GM12878 (cell line): ENCODE data around the gene TMEM35B. TPM values are rescaled to one million over a fixed set of nuclear protein-coding genes. Genes with fewer than 3 reads are reported as not detected.

ENCODE experiments used
- ATAC-seq: fragments of 200-7000 bp; cut with Tn5 transposase; 3 replicates; pipeline ENCODE4 v1.9.1; 2020; ENCODE audit warnings: mild to moderate bottlenecking, moderate library complexity
- BruUV-seq: library from RNA; stranded (reverse); fragments of 400-500 nt; replicated peaks from 2 replicates; lab custom pipeline; 2021; lab: Mats Ljungman, UMichigan
- CTCF ChIA-PET: fragments of 300-600 bp; sonication (Branson Sonifier 250); formaldehyde crosslinking; extraction: SDS; loops from one replicate; lab custom pipeline; 2021; ENCODE audit warnings: inconsistent platforms; lab: Yijun Ruan, JAX
- POLR2A ChIA-PET: fragments of 350-600 bp; formaldehyde crosslinking; extraction: SDS; loops from one replicate; lab custom pipeline; 2021; ENCODE audit warnings: inconsistent platforms; lab: Charles Lee
- RAD21 ChIA-PET: fragments of 300-600 bp; sonication (Branson Sonifier 250); formaldehyde crosslinking; loops from one replicate; lab custom pipeline; 2023; ENCODE audit warnings: antibody characterized with exemption; ENCODE audit not compliant: unreplicated experiment; lab: Charles Lee
- SMC1A ChIA-PET: fragments of 300-600 bp; sonication (Branson Sonifier 250); formaldehyde crosslinking; loops from one replicate; lab custom pipeline; 2023; ENCODE audit not compliant: unreplicated experiment, uncharacterized antibody; lab: Charles Lee
- DNase-seq: peaks from one replicate; pipeline ENCODE4 v3.0.0-alpha.2; 2011; ENCODE audit warnings: low read depth, low spot score
- FAIRE-seq: peaks from 3 replicates; lab custom pipeline; 2011; peaks lifted over from hg19 to GRCh38; lab: Jason Lieb, UNC
- H2AFZ ChIP-seq: 2 replicates; pipeline ENCODE4 v1.6.0; 2011; ENCODE audit warnings: low read depth, low read length, control low read depth; ENCODE audit not compliant: control insufficient read depth
- H3K27ac ChIP-seq: 2 replicates; pipeline ENCODE4 v1.5.1; 2011; ENCODE audit warnings: control low read depth; ENCODE audit not compliant: control insufficient read depth, insufficient read depth
- H3K27me3 ChIP-seq, 2 experiments: replicated peaks in 1 of 2; 2 replicates each; pipeline versions ENCODE4 v1.6.0 to v1.6.1; 2011; ENCODE audit warnings: low read length in 1 of 2; ENCODE audit not compliant: control insufficient read depth in 2 of 2, insufficient read depth in 2 of 2
- H3K36me3 ChIP-seq, 2 experiments: 2 replicates each; pipeline ENCODE4 v1.5.1; 2011; ENCODE audit warnings: low read length in 1 of 2; ENCODE audit not compliant: control insufficient read depth in 2 of 2, insufficient read depth in 2 of 2
- H3K4me1 ChIP-seq: 2 replicates; pipeline ENCODE4 v1.6.1; 2011; ENCODE audit warnings: mild to moderate bottlenecking, low read length, moderate library complexity, mixed read lengths; ENCODE audit not compliant: control insufficient read depth, insufficient read depth
- H3K4me2 ChIP-seq: 2 replicates; pipeline ENCODE4 v1.6.0; 2011; ENCODE audit warnings: control low read depth; ENCODE audit not compliant: control insufficient read depth, insufficient read depth
- H3K4me3 ChIP-seq: fragments of 200-600 bp; sonication (generic); 2 replicates; pipeline ENCODE4 v1.5.1; 2016
- H3K79me2 ChIP-seq: 2 replicates; pipeline ENCODE4 v1.6.0; 2011; ENCODE audit warnings: low read length; ENCODE audit not compliant: control insufficient read depth, insufficient read depth
- H3K9ac ChIP-seq: 2 replicates; pipeline ENCODE4 v1.8.0; 2011; ENCODE audit warnings: low read length, control low read depth, mixed read lengths; ENCODE audit not compliant: control insufficient read depth, insufficient read depth
- H3K9me3 ChIP-seq: replicated peaks from 3 replicates; pipeline ENCODE4 v1.5.1; 2011; ENCODE audit warnings: mild to moderate bottlenecking, low read length; ENCODE audit not compliant: control insufficient read depth, insufficient read depth
- H4K20me1 ChIP-seq: 2 replicates; pipeline ENCODE4 v1.6.0; 2011; ENCODE audit not compliant: control insufficient read depth, insufficient read depth
- CEBPB ChIP-seq, 2 experiments: fragments of 150-350 bp in 1 of 2; IDR thresholded peaks; 2 replicates each; pipeline ENCODE4 v1.6.1; 2012 to 2014; ENCODE audit warnings: low read depth in 2 of 2, low read length in 2 of 2, borderline replicate concordance in 1 of 2, inconsistent platforms in 1 of 2
- DPF2 ChIP-seq: fragments of 450-650 bp; IDR thresholded peaks from 2 replicates; pipeline ENCODE4 v1.6.1; 2017; ENCODE audit warnings: mild to moderate bottlenecking
- E2F4 ChIP-seq: IDR thresholded peaks from 2 replicates; pipeline ENCODE4 v1.6.1; 2012; ENCODE audit warnings: low read depth, low read length, improper control_type of control experiment
- HDAC2 ChIP-seq: fragments of 200-600 bp; sonication (generic); IDR thresholded peaks from 2 replicates; pipeline ENCODE4 v1.6.1; 2017
- MEF2B ChIP-seq: fragments of 450-650 bp; IDR thresholded peaks from 2 replicates; pipeline ENCODE4 v1.6.1; 2018; ENCODE audit warnings: mild to moderate bottlenecking, moderate library complexity; ENCODE audit not compliant: partially characterized antibody, poor library complexity, severe bottlenecking
- NR2C1 ChIP-seq: fragments of 450-650 bp; IDR thresholded peaks from 2 replicates; pipeline ENCODE4 v1.6.1; 2017; ENCODE audit warnings: antibody characterized with exemption, mild to moderate bottlenecking, moderate library complexity
- PAX8 ChIP-seq: fragments of 450-650 bp; IDR thresholded peaks from 2 replicates; pipeline ENCODE4 v1.6.1; 2017; ENCODE audit warnings: mild to moderate bottlenecking, moderate library complexity
- POLR2AphosphoS5 ChIP-seq: IDR thresholded peaks from 2 replicates; pipeline ENCODE4 v1.6.1; 2011; ENCODE audit warnings: mild to moderate bottlenecking, low read length, inconsistent platforms
- RUNX3 ChIP-seq: IDR thresholded peaks from 2 replicates; pipeline ENCODE4 v1.6.1; 2012; ENCODE audit warnings: low read length, inconsistent platforms
- SMAD1 ChIP-seq: fragments of 450-650 bp; IDR thresholded peaks from 2 replicates; pipeline ENCODE4 v1.6.1; 2018; ENCODE audit warnings: mild to moderate bottlenecking, low read depth; ENCODE audit not compliant: partially characterized antibody
- SREBF1 ChIP-seq: IDR thresholded peaks from 2 replicates; pipeline ENCODE4 v1.6.1; 2012; ENCODE audit warnings: mild to moderate bottlenecking, low read length
- SUPT20H ChIP-seq: IDR thresholded peaks from 2 replicates; pipeline ENCODE4 v1.6.1; 2011; ENCODE audit warnings: low read depth, mild to moderate bottlenecking, low read length, moderate library complexity, borderline replicate concordance; ENCODE audit not compliant: control insufficient read depth
- TCF3 ChIP-seq: IDR thresholded peaks from 2 replicates; pipeline ENCODE4 v1.6.1; 2012; ENCODE audit warnings: low read depth, mild to moderate bottlenecking, low read length, borderline replicate concordance; ENCODE audit not compliant: insufficient read depth
- YBX1 ChIP-seq: fragments of 450-650 bp; IDR thresholded peaks from 2 replicates; pipeline ENCODE4 v1.6.1; 2016; ENCODE audit warnings: antibody characterized with exemption
- WGBS: methylation state at CpG from one replicate; pipeline ENCODE4 v1.1.6; 2016; ENCODE audit warnings: low lambda C conversion rate; ENCODE audit not compliant: insufficient replicate concordance, insufficient coverage; ENCODE audit errors: missing lambda C conversion rate; 5-methylcytosine and 5-hydroxymethylcytosine counted together
- in situ Hi-C: fragments of 300-500 bp; cut with MboI; formaldehyde crosslinking; loops from 9 replicates; pipeline ENCODE4 v1.14.3; 2018; ENCODE audit warnings: mixed read lengths
- intact Hi-C: fragments of 100-400 bp; cut with micrococcal nuclease; formaldehyde crosslinking; loops from one replicate; pipeline ENCODE4 v1.14.2; 2022; ENCODE audit not compliant: unreplicated experiment
- polyA plus RNA-seq, 11 experiments: library from polyadenylated mRNA; depleted of rRNA in 4 of 11; unstranded in 6 of 11; stranded (reverse) in 5 of 11; fragments of >200 nt; fragmentation: Nextera tagmentation in 4 of 11; fragmentation: Illumina TruSeq in 1 of 11; extraction: Ambion mirVana in 4 of 11; extraction: Trizol in 1 of 11; gene quantifications; 1 replicate in 1 of 11; 2 replicates in 10 of 11; pipeline versions ENCODE4 v1.2.1 to v1.2.3, GENCODE V29; 2011 to 2016; ENCODE audit warnings: inconsistent platforms in 2 of 11, missing spikeins in 2 of 11, low read depth in 1 of 11
- total RNA-seq, 4 experiments: library from RNA; depleted of rRNA in 3 of 4; stranded (reverse); fragments of >200 nt in 3 of 4; fragmentation: Illumina TruSeq in 1 of 4; extraction: Trizol in 1 of 4; gene quantifications; 2 replicates each; pipeline versions ENCODE4 v1.2.1 to v1.2.3, GENCODE V29; 2013 to 2021
- TF ChIP-seq, protein P1 (sequence below): fragments of 450-650 bp; IDR thresholded peaks from 2 replicates; pipeline ENCODE4 v1.6.1; 2017; ENCODE audit warnings: mild to moderate bottlenecking
- TF ChIP-seq, protein P2 (sequence below): fragments of 150-350 bp; IDR thresholded peaks from 2 replicates; pipeline ENCODE4 v1.6.1; 2014; ENCODE audit warnings: mild to moderate bottlenecking, low read depth, low read length

The TMEM35B gene
- total and polyA plus RNA-seq, 10 of the 15 experiments (the other 5 are each of a cell fraction or from before 2014, with no cell fraction given) = 14.8 to 138 (median 32.8) TPM

DNA sequence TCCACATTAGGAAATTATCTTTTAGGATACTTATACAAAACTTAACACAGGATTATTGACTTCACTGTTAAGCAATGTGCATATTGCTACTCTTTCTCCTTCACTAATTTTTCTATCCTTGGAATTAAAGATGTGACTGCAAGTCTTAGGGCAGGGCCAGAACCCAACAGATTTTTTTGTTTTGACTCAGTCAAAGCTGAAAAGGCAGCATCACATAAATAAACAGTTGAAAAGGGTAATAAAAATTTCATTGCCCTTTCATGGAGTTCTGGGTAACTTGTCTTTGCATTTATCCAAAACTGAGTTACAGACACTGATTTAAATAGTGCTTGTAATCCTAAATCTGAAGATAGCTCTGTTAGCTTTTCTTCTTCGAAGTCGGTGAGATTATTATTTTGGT lies 1.9 kb upstream of the TMEM35B start:
- RAD21 ChIA-PET = no interaction called here

More for the DNA sequence above, 1.9 kb upstream of the TMEM35B start:
- peaks cover 23% of the 10 kb centered on the region for H3K79me2 ChIP-seq
- ATAC-seq (no peak), FAIRE-seq (no peak), DNase-seq (no peak)
- 100% methylated on average over 2 of the region's 2 CpGs for WGBS
- ChIA-PET CTCF (interaction anchor here (1.1 to 1.3 kb wide), 3 partner anchors 92 to 134 kb away, joined by 4 read pairs; partner anchors contain the start of gene ZMYM1), POLR2A (interaction anchor here (1.7 to 3.2 kb wide), 2 partner anchors 28 to 43 kb away, joined by 4 to 17 read pairs; no protein-coding TSS in a partner anchor), SMC1A (interaction anchor here (1.4 to 6.0 kb wide), 3 partner anchors 44 to 93 kb away, joined by 3 to 30 read pairs (median 4); partner anchors contain the start of gene ZMYM6)
- no peak overlapping the region for H3K27ac ChIP-seq
- peaks cover 0 to 3% of the 10 kb centered on the region in 2 experiments; a peak in 1 of 4 replicates for H3K36me3 ChIP-seq
- H3K27me3 ChIP-seq = no peaks in the 10 kb centered on the region
- H3K9me3 ChIP-seq = no peaks in the 10 kb centered on the region
- H2AFZ ChIP-seq = no peak overlapping the region
- H3K4me2 ChIP-seq = no peak overlapping the region
- BruUV-seq = no TSS peak
- in situ Hi-C loops = no loop called here
- H3K9ac ChIP-seq = no peak overlapping the region
- H3K4me3 ChIP-seq = no peak overlapping the region
- peaks cover 3% of the 10 kb centered on the region; the same call in 1 of the 2 replicates for H3K4me1 ChIP-seq
- intact Hi-C loops = loop anchor here (10.0 kb wide), 1 partner anchor 198 kb away; no protein-coding TSS in a partner anchor
- TF ChIP-seq DPF2 (no peak), E2F4 (no peak), SMAD1 (no peak), POLR2AphosphoS5 (no peak), SREBF1 (no peak), HDAC2 (no peak), NR2C1 (no peak), MEF2B (no peak), PAX8 (no peak), SUPT20H (no peak), TCF3 (no peak), CEBPB (IDR thresholded peaks at IDR 0.05; ENCODE audit: borderline replicate concordance in 1 of 2, low read depth in 2 of 2, low read length in 2 of 2) (no peak), RUNX3 (no peak), YBX1 (no peak)
- TF ChIP-seq, protein P1, sequence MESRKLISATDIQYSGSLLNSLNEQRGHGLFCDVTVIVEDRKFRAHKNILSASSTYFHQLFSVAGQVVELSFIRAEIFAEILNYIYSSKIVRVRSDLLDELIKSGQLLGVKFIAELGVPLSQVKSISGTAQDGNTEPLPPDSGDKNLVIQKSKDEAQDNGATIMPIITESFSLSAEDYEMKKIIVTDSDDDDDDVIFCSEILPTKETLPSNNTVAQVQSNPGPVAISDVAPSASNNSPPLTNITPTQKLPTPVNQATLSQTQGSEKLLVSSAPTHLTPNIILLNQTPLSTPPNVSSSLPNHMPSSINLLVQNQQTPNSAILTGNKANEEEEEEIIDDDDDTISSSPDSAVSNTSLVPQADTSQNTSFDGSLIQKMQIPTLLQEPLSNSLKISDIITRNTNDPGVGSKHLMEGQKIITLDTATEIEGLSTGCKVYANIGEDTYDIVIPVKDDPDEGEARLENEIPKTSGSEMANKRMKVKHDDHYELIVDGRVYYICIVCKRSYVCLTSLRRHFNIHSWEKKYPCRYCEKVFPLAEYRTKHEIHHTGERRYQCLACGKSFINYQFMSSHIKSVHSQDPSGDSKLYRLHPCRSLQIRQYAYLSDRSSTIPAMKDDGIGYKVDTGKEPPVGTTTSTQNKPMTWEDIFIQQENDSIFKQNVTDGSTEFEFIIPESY = no peak
- TF ChIP-seq, protein P2, sequence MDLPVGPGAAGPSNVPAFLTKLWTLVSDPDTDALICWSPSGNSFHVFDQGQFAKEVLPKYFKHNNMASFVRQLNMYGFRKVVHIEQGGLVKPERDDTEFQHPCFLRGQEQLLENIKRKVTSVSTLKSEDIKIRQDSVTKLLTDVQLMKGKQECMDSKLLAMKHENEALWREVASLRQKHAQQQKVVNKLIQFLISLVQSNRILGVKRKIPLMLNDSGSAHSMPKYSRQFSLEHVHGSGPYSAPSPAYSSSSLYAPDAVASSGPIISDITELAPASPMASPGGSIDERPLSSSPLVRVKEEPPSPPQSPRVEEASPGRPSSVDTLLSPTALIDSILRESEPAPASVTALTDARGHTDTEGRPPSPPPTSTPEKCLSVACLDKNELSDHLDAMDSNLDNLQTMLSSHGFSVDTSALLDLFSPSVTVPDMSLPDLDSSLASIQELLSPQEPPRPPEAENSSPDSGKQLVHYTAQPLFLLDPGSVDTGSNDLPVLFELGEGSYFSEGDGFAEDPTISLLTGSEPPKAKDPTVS = no peak
- no peaks in the 10 kb centered on the region for H4K20me1 ChIP-seq
